Limb (tissue), 2 donors: ENCODE data around the gene SPOP.
"Not testable (repeated sequence)": the region's sequence is repeated elsewhere in the genome, so short reads cannot be mapped to it uniquely, and the experiment has no call there.

Experiments
- DNase-seq, 2 donors: peaks; one replicate each; pipeline ENCODE4 v3.0.0-alpha.2; 2016; ENCODE audit errors: extremely low spot score in 2 of 2

The SPOP gene

DNA sequence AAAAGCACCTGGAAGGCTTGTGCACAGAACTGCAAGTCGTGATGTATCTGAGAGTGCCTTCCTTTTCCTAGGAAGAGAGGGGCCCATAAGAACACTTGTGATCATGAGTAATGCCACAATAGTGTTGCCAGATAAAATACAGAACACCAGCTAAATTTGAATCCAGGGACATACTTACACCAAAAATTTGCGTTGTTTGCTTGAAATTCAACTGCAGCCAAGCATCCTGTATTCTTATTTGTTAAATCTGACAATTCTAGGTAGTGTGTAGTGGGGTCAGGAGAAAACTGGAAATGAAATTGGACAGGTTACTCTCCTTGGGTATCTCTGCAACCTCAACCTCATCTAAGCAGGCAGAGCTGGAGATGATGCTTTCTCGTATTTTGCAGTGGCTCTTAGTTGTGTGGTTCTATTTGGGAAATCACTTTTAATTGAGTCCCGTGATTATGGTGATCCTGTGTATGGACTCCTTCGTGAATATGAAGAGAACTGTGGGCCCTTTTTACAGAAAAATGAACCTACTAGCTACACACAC is 17.9 kb upstream of the SPOP start:
- DNase-seq = no peak

DNA sequence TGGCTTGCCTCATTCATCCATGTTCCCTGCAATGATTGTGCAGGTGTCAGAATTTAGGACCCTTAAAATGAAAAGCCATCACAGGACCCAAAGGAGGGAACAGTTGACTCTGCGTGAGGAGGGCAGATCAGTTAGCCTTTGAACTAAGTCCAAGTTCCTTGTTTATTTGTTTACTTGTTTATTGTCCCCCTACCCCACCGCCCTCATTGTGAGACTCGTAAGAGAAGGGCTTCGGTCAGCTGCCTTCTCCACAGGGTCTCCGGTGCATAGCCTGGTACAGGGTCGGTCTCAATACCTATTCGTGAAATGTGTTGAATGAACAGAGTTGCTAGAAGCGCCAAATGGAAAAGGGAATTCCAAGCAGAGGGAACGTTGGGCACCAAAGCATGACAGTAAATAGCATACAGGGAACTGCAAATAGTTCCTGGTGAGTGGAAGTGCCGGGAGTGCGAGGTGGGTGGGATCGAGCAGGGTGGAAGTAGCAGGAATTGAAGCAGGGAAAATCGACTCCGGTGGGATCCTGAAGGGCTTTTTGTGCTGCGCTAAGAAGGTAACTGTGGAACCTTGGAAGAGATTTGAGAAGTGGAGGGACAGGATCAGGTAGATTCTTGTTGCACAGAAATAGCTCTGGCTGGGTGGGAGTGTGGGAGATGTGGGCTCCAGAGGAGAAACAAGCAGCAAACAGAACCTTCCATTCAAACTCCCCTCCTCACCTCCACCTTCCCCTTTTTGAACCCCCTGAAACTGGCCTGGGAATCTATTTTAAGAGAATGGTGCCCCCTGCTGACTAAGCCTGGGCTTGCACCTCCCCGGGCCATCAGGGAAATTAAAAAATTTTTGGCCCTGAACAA is 17.2 kb upstream of the SPOP start:
- DNase-seq = peak; percentile 36 to 81

DNA sequence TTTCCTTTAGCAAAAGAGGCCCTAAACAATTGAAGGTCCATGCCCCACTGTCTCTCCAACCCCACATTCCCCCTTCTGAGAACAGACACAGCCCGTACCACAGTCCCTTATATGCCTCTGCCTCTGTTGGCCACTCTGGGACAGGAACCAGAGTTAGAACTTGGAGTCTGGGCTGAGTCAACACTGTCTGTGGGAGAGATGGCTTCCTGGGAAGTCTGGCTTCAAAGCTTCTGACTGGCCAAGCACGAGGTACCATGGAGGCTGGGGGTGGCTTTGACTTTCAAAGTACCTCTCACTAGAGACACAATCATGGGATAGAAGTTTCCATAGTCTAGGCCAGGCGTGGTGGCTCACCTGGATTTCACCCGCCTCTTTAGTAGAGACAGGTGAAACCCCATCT is 14.9 kb upstream of the SPOP start:
- no peak for DNase-seq

DNA sequence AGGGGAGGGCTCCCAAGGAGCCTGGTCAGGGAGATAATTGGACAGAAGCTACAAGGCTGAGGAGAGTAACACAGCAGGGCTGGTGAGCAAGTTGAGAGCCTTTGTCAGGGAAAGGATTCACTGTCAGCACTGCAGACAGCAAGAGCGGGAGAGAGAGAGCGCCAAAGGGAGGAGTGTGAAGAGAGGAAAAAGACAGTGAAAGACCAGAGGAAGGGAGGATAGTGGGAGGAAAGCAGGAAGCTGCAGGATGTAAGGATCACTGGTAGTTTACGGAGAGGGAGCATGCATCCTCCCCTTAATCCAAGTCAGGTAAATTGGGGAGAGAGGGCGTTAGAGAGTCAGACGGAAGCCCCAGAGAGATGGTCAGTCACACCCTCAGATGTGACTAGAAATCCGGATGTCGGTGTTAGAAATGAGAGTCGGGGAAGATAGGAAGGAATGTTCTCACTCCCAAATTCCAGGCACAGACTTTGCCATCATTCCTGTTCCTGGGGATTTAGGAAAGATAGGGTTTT is 13.8 kb upstream of the SPOP start:
- DNase-seq = no peak

DNA sequence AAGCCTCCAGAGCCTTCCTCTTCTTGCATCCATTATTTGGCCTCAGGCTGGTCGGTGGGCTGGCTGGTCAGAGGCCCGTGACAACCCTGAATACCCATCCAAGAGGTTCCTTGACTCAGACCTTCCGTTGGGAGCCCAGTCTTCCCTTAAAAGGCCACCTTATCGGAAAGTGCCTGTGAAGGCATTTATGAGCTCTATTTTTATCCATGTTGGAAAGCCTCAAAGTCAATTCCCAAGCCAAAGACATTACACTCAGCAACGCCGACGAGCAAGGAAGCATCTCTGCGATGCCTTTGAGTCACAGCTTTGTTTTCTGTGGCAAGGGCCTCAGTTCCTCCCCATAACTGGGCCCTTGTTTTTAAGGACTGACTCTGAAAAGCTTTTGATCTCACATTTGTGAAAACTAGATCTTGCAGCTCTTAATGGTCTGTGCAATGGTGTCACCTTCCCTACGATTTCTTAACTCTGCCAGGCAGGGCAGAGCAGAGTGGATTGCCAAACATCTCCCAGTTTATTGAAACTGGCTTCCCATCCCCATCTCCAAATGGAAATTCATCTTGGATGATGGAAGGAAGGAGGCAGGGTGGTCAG is 13.3 kb upstream of the SPOP start:
- no peak for DNase-seq

DNA sequence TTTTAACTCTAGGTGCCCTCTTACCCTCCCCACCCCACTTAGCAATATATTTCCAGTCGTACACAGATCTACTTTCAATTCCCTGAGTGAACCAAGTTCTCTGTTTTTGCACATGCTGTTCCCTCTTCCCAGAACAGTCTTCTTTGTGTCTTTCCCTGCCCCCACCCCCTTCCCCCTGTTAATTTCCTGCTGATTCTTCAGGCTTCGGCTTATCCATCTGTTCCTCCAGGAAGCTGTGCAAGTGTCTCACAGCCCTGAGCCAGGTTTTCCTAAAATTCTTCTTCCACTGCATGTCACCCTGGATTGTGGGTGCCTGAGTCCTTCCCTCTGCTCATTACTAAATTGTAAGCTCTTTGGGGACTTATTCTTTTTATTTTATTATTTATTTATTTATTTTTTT is 12.4 kb upstream of the SPOP start:
- DNase-seq = no peak

DNA sequence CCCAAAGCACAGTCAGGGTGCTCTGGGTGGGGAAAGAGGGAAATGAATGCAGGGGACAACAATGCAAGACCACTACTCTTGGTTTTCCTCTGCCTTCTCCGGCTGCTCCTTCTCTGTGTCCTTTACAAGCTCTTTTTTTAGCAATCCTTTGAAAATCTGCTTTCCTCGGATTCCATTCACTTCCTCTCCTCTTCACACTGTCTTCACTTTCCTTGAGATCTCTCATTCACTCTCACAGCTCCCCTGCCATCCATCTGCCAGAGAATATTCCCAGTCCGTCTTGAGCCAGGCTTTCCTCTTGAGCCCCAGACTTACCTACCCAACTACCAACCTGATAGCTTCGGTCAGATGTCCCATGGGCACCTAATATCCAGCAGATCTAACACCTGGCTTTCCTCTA is 11.0 kb upstream of the SPOP start:
- no peak for DNase-seq

DNA sequence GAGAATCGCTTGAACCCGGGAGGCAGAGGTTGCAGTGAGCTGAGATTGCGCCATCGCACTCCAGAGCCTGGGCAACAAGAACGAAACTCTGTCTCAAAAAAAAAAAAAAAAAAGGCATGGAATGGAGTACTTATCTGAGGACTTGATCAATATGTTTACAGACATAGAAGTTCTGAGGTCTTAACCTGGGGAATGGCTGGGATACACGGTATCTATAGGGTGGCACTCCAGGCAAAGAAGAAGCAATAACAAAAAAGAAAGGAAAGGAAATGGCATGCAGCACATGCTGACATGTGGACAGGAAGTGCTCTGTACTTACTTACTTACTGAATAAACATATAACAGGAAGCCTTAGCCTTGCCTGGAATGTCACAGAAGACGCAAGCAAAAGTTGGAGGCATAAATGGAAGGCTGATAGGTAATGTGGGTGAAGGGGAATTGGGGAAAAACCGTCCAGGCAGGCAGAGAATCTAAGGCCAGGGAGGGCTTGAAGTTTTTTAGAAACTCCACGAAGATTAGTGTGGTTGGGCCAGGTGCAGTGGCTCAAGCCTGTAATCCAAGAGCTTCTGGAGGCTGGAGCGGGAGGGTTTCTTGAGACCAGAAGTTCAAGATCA is 10.1 kb upstream of the SPOP start:
- no peak for DNase-seq

DNA sequence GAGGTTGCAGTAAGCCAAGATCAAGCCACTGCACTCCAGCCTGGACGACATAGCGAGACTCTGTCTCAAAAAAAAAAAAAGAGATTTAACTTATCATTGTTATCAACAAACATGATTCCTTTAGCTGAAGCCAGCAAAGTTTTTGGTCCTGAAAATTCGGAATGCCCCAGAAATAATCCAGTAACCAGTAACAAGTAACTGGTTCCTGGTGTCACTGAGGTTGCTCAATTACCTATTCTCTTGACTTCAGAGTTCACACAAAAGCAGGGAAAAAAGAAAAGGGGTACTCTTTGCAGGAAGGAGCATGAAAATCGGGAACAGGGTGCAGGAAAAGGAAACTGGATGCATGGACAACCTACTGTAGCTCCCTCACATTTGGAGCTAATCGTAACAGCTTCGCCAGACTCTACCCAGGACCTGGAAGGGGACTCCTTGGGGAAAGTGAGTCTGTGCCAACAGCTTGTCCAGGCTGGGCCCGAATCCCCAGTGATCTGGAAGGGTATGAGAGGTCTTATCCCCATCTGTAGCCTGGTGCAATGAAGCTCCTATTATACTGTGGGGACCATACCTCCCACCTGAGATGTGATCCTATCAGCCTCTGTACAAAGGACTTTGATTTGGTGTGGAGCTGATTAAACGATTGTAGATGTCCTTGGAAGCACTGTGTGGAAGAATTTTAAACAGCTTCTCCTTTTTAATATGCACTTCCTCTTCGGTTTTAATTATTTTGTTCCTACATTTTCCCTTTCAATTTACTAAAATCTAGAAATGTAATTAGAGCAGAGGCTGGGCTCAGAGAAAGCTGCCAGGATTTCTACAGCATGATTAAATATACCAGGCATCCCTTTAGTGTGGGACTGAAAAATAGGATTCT is 3.4 kb upstream of the SPOP start:
- DNase-seq = no peak

DNA sequence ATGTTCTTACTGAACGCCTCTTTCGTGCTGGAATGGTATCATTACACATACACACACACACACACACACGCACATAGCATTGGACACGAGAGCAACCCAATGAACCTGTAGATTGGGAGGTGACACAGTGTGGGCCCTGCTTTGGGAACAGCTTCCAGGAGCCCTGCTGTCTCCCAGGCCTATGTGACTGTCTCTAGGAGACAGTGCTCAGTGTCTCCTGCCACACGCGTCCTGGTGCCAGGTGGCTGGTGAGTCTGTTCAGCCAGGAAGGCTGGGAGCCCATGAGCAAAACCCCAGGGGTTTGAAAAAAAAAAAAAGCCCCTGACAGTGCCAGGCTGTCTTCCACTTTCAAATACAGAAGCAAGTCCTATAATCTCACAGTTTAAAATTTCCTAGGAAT is 2.4 kb upstream of the SPOP start:
- DNase-seq = no peak

DNA sequence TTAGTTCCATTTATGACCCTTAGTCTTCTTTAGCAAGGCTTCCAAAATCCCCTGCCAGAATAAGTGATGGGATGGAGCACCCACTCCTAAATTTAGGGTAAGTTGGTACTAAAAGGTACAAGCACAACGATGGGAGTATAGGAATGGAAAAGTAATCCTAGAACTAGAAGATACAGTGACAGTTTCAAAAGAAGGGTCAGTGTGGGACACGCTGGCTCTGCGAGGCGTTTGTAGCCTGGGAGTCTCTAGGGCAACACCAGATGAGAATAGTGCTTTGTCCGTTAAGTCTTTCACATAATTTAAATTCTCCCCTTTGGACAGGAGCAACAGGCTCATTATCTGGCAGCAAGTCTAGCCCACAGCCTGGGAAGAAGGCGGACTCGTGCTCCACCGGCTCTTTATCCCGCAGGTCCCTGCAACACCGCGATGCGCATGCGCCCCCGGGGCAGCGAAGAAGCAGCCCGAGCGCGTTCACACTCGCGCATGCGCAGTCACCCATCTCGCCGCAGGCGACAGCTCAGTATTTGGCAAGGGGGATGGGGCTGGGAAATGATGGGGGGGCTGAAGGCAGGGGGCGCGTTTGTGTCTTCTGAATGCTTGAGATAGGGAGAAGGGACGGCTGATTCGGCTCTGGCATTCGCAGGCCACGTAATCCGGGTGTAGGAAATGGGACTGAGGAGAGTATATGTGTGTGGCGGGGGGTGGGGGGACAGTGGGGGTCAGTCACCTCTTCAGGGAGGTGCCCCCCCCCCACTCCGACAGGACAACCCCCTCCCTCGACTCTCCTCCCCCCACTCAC is 564 bp downstream of the SPOP start:
- DNase-seq = peak; percentile 97 to 98

DNA sequence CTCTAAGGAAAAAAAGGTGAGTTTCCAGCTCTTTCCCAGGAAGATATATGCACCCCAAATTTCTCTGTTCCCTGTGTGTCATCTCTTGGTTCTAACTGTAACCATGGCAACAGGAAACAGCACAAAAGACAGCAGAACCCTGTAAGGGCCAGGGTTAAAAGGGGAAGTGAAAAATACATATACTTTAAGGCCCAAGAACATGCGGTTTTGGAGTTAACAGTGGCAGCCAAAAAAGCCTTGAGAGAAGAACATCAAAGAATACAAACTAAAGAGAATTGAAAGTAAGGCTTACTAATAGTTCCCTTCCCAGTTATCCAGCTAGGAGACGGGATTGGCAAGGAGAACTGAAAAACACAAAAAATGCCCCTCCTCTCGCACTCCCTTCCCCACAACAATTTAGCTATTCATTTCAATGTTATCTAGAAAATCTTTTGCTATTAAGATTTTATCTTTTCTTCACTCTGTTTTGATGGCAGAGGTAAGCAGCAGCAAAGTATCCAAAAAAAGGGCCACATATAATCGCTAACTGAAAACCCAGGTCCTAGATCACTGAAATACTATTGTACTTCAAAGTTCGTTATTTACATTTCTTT is 1.5 kb downstream of the SPOP start:
- DNase-seq = no peak

DNA sequence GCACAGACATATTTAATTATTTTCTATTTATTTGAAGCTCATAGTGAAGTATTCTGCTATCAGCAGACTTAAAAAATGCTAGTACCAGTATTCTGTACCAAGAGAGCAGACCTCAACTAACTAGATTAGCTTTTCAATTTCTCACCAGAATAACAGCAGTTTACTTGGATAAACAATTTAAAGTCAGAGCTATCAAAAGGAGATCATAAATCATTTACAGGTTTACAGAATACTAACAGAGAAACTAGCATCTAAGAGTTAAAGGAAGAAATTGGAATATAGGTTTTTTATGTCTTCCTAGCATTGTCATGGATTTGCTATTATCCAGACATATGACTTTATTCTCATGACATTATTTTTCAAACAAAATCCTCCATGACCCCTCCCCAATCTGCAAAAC is 3.4 kb downstream of the SPOP start:
- DNase-seq = no peak

DNA sequence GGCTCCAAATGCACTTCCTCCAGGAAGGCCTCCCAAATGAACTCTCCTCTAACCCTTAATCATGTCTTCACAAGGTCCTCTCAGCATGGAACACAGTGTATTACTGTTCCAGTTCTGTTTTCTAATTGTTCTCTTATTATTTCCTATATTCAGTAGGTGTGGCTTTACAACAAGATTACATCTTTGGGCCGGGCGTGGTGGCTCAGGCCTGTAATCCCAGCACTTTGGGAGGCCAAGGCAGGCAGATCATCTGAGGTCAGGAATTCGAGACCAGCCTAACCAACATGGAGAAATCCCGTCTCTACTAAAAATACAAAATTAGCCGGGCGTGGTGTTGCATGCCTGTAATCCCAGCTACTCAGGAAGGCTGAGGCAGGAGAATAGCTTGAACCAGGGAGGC is 4.2 kb downstream of the SPOP start:
- DNase-seq = not testable (repeated sequence)

DNA sequence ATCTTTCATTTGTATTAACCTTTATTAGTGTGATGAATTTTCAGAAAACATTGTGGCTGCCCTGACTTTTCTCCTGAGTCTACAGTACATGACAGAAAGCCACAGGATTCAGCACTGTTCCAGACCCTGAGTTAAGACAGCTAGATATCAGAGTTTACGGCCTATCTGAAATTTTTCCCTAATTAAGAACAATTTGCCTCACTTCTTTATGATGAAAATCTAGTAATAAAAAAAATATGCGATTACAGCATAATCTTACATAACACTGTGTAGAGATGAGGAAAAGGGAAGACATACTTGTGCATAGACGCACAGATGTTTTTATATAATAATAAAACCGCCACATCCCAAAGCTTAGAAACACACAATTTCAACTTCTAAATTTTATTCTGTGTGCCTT is 7.3 kb downstream of the SPOP start:
- DNase-seq = no peak

DNA sequence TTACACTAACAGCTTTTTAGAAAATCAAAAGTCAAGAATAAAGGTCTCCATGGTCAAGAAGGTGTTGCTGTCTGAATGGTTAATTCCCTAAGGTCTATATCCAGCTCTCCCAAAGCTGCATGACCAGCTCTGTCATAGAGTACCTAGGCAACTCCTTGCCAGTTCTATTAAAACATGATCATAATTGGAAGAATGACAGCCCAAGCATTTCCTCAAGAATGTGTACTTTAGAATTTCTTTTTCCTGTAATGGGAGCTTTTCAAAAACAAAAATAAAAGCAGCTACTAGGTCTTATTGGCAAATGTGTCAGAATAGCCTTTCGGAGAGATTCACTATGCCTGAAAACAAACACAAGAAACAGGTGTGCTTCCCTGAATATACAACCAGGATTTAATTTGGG is 7.9 kb downstream of the SPOP start:
- DNase-seq = no peak

DNA sequence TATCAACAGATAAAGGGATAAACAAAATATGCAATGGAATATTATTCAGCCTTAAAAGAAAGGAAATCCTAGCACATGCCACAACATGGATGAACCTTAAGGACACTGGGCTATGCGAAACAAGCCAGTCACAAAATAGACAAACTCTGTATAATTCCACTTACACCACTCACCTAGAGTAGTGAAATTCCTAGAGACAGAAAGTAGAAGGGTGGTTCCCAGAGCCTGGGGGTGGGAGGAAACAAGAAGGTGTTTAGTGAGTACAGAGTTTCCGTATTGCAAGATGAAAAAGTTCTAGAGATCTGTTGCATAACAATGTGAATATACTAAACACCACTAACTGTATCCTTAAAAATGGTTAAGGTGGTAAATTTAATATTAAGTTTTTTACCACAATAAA is 10.0 kb downstream of the SPOP start:
- DNase-seq = no peak

DNA sequence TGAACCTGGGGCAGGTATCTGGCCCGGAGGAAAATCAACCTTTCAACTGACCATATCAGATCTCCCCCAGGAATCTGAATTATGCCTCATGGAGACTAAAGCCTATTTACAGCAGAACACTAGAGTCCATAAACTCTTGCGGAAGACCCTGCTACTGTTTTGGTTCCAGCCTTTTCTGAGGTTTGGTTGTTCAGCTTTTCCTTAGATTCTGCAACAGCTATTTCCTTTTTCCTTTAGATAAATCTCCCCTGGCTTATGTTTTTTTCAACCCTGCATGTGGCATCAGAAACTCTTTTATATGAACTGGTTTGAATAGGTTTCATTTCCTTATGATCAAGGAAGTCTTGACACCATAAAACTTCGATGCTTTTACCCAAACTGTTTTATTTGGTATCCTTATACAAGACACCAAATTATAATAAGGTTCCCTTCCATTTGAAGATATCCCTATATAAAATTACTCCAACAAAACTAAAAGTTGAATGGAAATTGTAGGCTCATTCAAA is 13.1 kb downstream of the SPOP start:
- no peak for DNase-seq

DNA sequence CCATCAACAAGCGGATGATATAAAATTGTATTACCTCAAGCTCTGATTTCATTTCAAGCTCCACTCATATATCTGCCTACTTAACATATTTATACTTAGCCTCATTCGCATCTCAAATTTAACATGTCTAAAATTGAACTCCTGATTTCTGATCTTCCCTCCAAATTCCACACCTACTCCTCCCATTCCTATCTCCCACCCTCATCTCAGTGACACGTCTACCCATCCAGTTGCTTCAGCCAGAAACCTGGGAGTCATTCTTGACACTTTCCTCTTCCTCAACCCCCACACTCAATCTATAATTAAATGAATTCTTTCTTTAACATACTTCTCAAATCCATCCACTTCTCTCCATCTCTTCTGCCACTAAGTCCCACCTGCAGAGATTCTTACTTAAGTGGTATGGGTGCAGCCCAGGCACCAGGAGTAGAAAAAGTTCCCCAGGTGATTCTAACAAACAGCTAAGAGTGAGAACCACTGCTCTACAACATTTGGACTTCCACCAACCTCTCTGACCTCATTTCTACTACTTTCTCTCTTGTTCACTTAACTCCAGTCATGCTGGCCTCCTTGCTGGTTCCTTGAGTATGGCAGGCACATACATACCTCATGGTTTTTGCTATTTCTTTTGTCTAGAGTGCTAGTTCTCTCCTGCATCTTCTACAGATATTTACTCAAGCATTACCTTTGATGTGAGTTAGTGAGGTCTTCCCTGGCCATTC is 18.1 kb downstream of the SPOP start:
- no peak for DNase-seq
